HepG2 (cell line): ENCODE results near the gene CYB5B. TPM values are rescaled to one million over a fixed set of nuclear protein-coding genes. Genes with fewer than 3 reads are reported as not detected.

Experiments
- ATAC-seq: fragments of 200-7000 bp; cut with Tn5 transposase; 3 replicates; pipeline ENCODE4 v1.9.1; 2020; ENCODE audit warnings: mild to moderate bottlenecking, moderate library complexity
- BruUV-seq: library from RNA; stranded (reverse); fragments of 400-500 nt; replicated peaks from 2 replicates; lab custom pipeline; 2021; lab: Mats Ljungman, UMichigan
- CTCF ChIA-PET: fragments of 300-600 bp; formaldehyde crosslinking; extraction: SDS; loops from one replicate; lab custom pipeline; 2021; ENCODE audit warnings: low total read pairs, inconsistent platforms, low intra/inter-chr PET ratio; lab: Yijun Ruan, JAX
- POLR2A ChIA-PET: fragments of 350-600 bp; sonication (Branson Sonifier 250); formaldehyde crosslinking; loops from one replicate; lab custom pipeline; 2020; ENCODE audit warnings: antibody characterized with exemption, inconsistent platforms; lab: Yijun Ruan, JAX
- DNase-seq: peaks from one replicate; pipeline ENCODE4 v3.0.0-alpha.2; 2015; ENCODE audit warnings: low spot score
- FAIRE-seq: peaks from 3 replicates; lab custom pipeline; 2011; peaks lifted over from hg19 to GRCh38; lab: Jason Lieb, UNC
- H2AFZ ChIP-seq: one replicate; pipeline ENCODE4 v1.6.1; 2011; ENCODE audit warnings: low read length, inconsistent platforms
- H3K27ac ChIP-seq: fragments of 300-600 bp; 3 replicates; pipeline ENCODE4 v1.8.0; 2011; ENCODE audit warnings: mixed run types, mild to moderate bottlenecking, mixed read lengths, low read length, inconsistent platforms; ENCODE audit not compliant: insufficient read depth; ENCODE audit errors: extremely low read length
- H3K27me3 ChIP-seq, 2 experiments: fragments of 200-600 bp in 1 of 2; 2 replicates in 1 of 2; 3 replicates in 1 of 2; pipeline versions ENCODE4 v1.6.0 to v1.8.0; 2011; ENCODE audit warnings: low read length in 2 of 2, mild to moderate bottlenecking in 2 of 2, moderate library complexity in 2 of 2, inconsistent platforms in 1 of 2; ENCODE audit not compliant: insufficient read depth in 2 of 2, control insufficient read depth in 1 of 2
- H3K36me3 ChIP-seq, 2 experiments: fragments of 200-600 bp in 1 of 2; replicated peaks in 1 of 2; 2 replicates in 1 of 2; 3 replicates in 1 of 2; pipeline versions ENCODE4 v1.5.1 to v1.8.0; 2011; ENCODE audit warnings: low read length in 2 of 2, inconsistent platforms in 1 of 2; ENCODE audit not compliant: insufficient read depth in 2 of 2, control insufficient read depth in 1 of 2
- H3K4me1 ChIP-seq: 2 replicates; pipeline ENCODE4 v1.5.1; 2012; ENCODE audit warnings: low read length, inconsistent platforms; ENCODE audit not compliant: insufficient read depth
- H3K4me2 ChIP-seq: 2 replicates; pipeline ENCODE4 v1.6.0; 2011; ENCODE audit warnings: low read depth, low read length, inconsistent platforms
- H3K4me3 ChIP-seq, 3 experiments: fragments of 200-600 bp in 1 of 3; sonication (generic), shearing (Covaris generic) in 1 of 3; replicated peaks in 1 of 3; 2 replicates each; pipeline ENCODE4 v1.5.1; 2011 to 2016; ENCODE audit warnings: low read length in 3 of 3, inconsistent platforms in 2 of 3, low read depth in 2 of 3, mild to moderate bottlenecking in 2 of 3, control low read depth in 1 of 3, mixed read lengths in 1 of 3; ENCODE audit not compliant: insufficient read depth in 1 of 3
- H3K79me2 ChIP-seq: one replicate; pipeline ENCODE4 v1.6.1; 2011; ENCODE audit warnings: low read length, inconsistent platforms; ENCODE audit not compliant: insufficient read depth
- H3K9ac ChIP-seq: 2 replicates; pipeline ENCODE4 v1.6.0; 2011; ENCODE audit warnings: mild to moderate bottlenecking, low read depth, low read length, inconsistent platforms; ENCODE audit not compliant: insufficient read depth
- H3K9me3 ChIP-seq: 2 replicates; pipeline ENCODE4 v1.5.1; 2012; ENCODE audit warnings: mild to moderate bottlenecking, low read length
- H4K20me1 ChIP-seq: 2 replicates; pipeline ENCODE4 v1.6.0; 2011; ENCODE audit warnings: inconsistent platforms, mild to moderate bottlenecking, low read length, moderate library complexity; ENCODE audit not compliant: insufficient read depth
- MAF1 ChIP-seq: sonication (generic); formaldehyde crosslinking; IDR thresholded peaks from 2 replicates; pipeline ENCODE4 v1.5.0; 2020; ENCODE audit warnings: missing genetic modification reagents, borderline replicate concordance
- MBNL3 ChIP-seq: fragments of 250-450 bp; sonication (Bioruptor Pico); conservative IDR thresholded peaks from 2 replicates; pipeline ENCODE4 v1.8.0; 2022; ENCODE audit warnings: mild to moderate bottlenecking, inconsistent platforms
- MIER2 ChIP-seq: IDR thresholded peaks from 2 replicates; pipeline ENCODE4 v1.6.1; 2016; ENCODE audit warnings: missing biosample characterization, missing genetic modification reagents
- ONECUT2 ChIP-seq: sonication (generic); formaldehyde crosslinking; IDR thresholded peaks from 2 replicates; pipeline ENCODE4 v1.4.0; 2020; ENCODE audit warnings: missing genetic modification reagents
- RAD51 ChIP-seq: fragments of 450-650 bp; IDR thresholded peaks from 2 replicates; pipeline ENCODE4 v1.6.1; 2016; ENCODE audit warnings: borderline replicate concordance
- SALL2 ChIP-seq: sonication (generic); formaldehyde crosslinking; IDR thresholded peaks from 2 replicates; pipeline ENCODE4 v1.8.1; 2023; ENCODE audit warnings: mild to moderate bottlenecking, missing genetic modification reagents, inconsistent platforms
- SMC3 ChIP-seq: IDR thresholded peaks from 2 replicates; pipeline ENCODE4 v1.6.1; 2011; ENCODE audit warnings: low read length, improper control_type of control experiment
- TARDBP ChIP-seq: sonication (generic); formaldehyde crosslinking; IDR thresholded peaks from 2 replicates; pipeline ENCODE4 v1.8.0; 2022; ENCODE audit warnings: mild to moderate bottlenecking, missing genetic modification reagents
- YEATS4 ChIP-seq: sonication (generic); formaldehyde crosslinking; IDR thresholded peaks from 2 replicates; pipeline ENCODE4 v1.4.0; 2020; ENCODE audit warnings: missing genetic modification reagents, borderline replicate concordance
- ZNF232 ChIP-seq: sonication (generic); formaldehyde crosslinking; IDR thresholded peaks from 2 replicates; pipeline ENCODE4 v1.4.0; 2020; ENCODE audit warnings: missing genetic modification reagents, borderline replicate concordance
- ZNF354B ChIP-seq: sonication (generic); formaldehyde crosslinking; IDR thresholded peaks from 2 replicates; pipeline ENCODE4 v1.8.0; 2022; ENCODE audit warnings: mild to moderate bottlenecking, missing genetic modification reagents
- ZNF720 ChIP-seq: sonication (generic); formaldehyde crosslinking; IDR thresholded peaks from 2 replicates; pipeline ENCODE4 v1.4.0; 2020; ENCODE audit warnings: missing genetic modification reagents
- WGBS: methylation state at CpG from one replicate; pipeline ENCODE4 v1.1.6; 2017; ENCODE audit warnings: low lambda C conversion rate; 5-methylcytosine and 5-hydroxymethylcytosine counted together
- in situ Hi-C: cut with HindIII; loops from 2 replicates; pipeline ENCODE4 v1.10.0; 2017; ENCODE audit warnings: low pct_unique_long_range_greater_than_20kb; ENCODE audit not compliant: extremely low pct_ligation_motif_present
- intact Hi-C: fragments of 100-400 bp; cut with micrococcal nuclease; formaldehyde crosslinking; loops from one replicate; pipeline ENCODE4 v1.10.0; 2022; ENCODE audit not compliant: unreplicated experiment
- polyA plus RNA-seq, 8 experiments: library from polyadenylated mRNA; depleted of rRNA in 3 of 8; stranded (reverse) in 7 of 8; unstranded in 1 of 8; fragments of >200 nt; fragmentation: Illumina TruSeq in 4 of 8; extraction: Trizol in 4 of 8; gene quantifications; 2 replicates each; pipeline versions ENCODE4 v1.2.1 to v1.2.3, GENCODE V29; 2011 to 2016; ENCODE audit warnings: low read depth in 4 of 8, missing spikeins in 1 of 8, mixed read lengths in 1 of 8; ENCODE audit not compliant: insufficient read depth in 1 of 8
- total RNA-seq, 5 experiments: library from RNA; depleted of rRNA; stranded (reverse); fragments of >200 nt; fragmentation: Illumina TruSeq; extraction: Trizol; gene quantifications; 2 replicates each; pipeline ENCODE4 v1.2.3, GENCODE V29; 2016; ENCODE audit warnings: low read depth in 1 of 5
- TF ChIP-seq, protein P1 (sequence below): sonication (generic); formaldehyde crosslinking; IDR thresholded peaks from 2 replicates; pipeline ENCODE4 v1.4.0; 2020; ENCODE audit warnings: missing genetic modification reagents
- TF ChIP-seq, protein P2 (sequence below): sonication (generic); formaldehyde crosslinking; IDR thresholded peaks from 2 replicates; pipeline ENCODE4 v1.4.0; 2020; ENCODE audit warnings: mild to moderate bottlenecking, missing genetic modification reagents

The CYB5B gene
- total and polyA plus RNA-seq, 2 of the 13 experiments (the other 11 are each of a cell fraction or from before 2014, with no cell fraction given), result 234 to 432 TPM

DNA sequence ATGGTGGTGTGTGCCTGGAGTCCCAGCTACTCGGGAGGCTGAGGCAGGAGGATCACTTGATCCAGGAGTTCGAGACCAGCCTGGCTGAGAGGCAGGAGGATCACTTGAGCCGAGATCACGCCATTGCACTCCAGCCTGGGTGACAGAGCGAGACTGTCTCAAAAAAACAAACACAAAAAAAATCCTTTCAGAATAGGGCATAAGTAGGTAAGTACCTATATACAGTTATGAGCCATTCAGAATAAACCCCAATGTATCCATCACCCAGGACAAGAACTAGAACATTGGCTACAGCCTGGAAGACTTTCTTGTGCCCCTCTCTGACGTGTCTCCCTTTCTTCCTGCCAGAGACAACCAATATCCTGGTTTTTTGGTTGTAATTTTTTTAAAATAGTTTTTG is 54.3 kb downstream of the CYB5B start:
- no peaks in the 10 kb centered on the region for H3K79me2 ChIP-seq
- H3K4me3 ChIP-seq, result no peak overlapping the region
- peaks cover 33% of the 10 kb centered on the region for H3K4me1 ChIP-seq
- FAIRE-seq (no peak), DNase-seq (no peak), ATAC-seq (no peak)
- 97% methylated on average over 6 of the region's 6 CpGs for WGBS
- TF ChIP-seq, protein P1, sequence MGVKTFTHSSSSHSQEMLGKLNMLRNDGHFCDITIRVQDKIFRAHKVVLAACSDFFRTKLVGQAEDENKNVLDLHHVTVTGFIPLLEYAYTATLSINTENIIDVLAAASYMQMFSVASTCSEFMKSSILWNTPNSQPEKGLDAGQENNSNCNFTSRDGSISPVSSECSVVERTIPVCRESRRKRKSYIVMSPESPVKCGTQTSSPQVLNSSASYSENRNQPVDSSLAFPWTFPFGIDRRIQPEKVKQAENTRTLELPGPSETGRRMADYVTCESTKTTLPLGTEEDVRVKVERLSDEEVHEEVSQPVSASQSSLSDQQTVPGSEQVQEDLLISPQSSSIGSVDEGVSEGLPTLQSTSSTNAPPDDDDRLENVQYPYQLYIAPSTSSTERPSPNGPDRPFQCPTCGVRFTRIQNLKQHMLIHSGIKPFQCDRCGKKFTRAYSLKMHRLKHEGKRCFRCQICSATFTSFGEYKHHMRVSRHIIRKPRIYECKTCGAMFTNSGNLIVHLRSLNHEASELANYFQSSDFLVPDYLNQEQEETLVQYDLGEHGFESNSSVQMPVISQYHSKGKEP (CRISPR knock-in tag), result no peak
- TF ChIP-seq YEATS4 (CRISPR knock-in tag) (no peak), SMC3 (no peak), TARDBP (CRISPR knock-in tag) (no peak)
- TF ChIP-seq, protein P2, sequence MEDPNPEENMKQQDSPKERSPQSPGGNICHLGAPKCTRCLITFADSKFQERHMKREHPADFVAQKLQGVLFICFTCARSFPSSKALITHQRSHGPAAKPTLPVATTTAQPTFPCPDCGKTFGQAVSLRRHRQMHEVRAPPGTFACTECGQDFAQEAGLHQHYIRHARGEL (CRISPR knock-in tag), result no peak
- H3K9ac ChIP-seq, result no peak overlapping the region
- H4K20me1 ChIP-seq, result no peaks in the 10 kb centered on the region
- no TSS peak for BruUV-seq
- H3K9me3 ChIP-seq, result no peaks in the 10 kb centered on the region
- CTCF ChIA-PET, result no interaction called here
- no peaks in the 10 kb centered on the region for H3K36me3 ChIP-seq
- H3K4me2 ChIP-seq, result no peak overlapping the region
- POLR2A ChIA-PET, result no interaction called here
- in situ Hi-C loops (no loop called here), intact Hi-C loops (no loop called here)
- H2AFZ ChIP-seq, result no peak overlapping the region
- H3K27ac ChIP-seq, result no peak overlapping the region
- no peaks in the 10 kb centered on the region for H3K27me3 ChIP-seq

DNA sequence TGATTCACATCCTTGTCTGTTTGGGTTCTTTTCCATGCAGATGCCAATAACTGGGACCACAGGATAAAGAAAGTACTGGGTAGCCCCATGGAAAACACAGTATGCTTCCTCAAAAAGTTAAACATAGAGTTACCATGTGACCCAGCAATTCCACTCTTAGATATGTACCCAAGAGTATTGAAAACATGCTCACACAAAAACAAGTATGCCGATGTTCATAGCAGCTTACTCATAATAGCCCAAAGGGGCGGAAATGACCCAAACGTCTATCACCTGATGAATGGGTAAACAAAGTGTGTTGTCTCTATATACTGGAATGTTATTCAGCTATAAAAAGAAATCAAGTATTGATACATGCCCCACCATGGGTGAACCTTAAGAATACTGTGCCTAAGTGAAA is 55.4 kb downstream of the CYB5B start:
- TF ChIP-seq ZNF232 (CRISPR knock-in tag) (no peak), ONECUT2 (CRISPR knock-in tag) (no peak), MIER2 (CRISPR knock-in tag) (no peak), MBNL3 (CRISPR knock-in tag) (no peak), ZNF354B (CRISPR knock-in tag) (no peak), ZNF720 (CRISPR knock-in tag) (no peak), SALL2 (CRISPR knock-in tag) (no peak), MAF1 (CRISPR knock-in tag) (no peak), RAD51 (no peak)
- no peak for DNase-seq
- H3K4me3 ChIP-seq, result no peak overlapping the region
- ChIA-PET CTCF (no interaction called here), POLR2A (no interaction called here)
- H3K27me3 ChIP-seq, result no peaks in the 10 kb centered on the region
- no peaks in the 10 kb centered on the region for H3K9me3 ChIP-seq
- H3K27ac ChIP-seq, result no peak overlapping the region
- ATAC-seq, result no peak
- peaks cover 33% of the 10 kb centered on the region for H3K4me1 ChIP-seq
- in situ Hi-C loops (no loop called here), intact Hi-C loops (no loop called here)
- FAIRE-seq, result no peak
- H3K36me3 ChIP-seq, result no peaks in the 10 kb centered on the region
- no peaks in the 10 kb centered on the region for H3K79me2 ChIP-seq
- H3K4me2 ChIP-seq, result no peak overlapping the region
- H3K9ac ChIP-seq, result no peak overlapping the region
- no TSS peak for BruUV-seq
- no peaks in the 10 kb centered on the region for H4K20me1 ChIP-seq
- 83% methylated on average over 3 of the region's 3 CpGs for WGBS
- no peak overlapping the region for H2AFZ ChIP-seq
